ENCODE measurements around the gene SELENOP.

- no peak for TF ChIP-seq POLR2A (IDR thresholded peaks at IDR 0.05; ENCODE audit: low read depth, low read length)
- TF ChIP-seq JUN (IDR thresholded peaks at IDR 0.05; ENCODE audit: borderline replicate concordance, insufficient read depth, insufficient read length, low read depth): no peak
- no peak for TF ChIP-seq MYC (IDR thresholded peaks at IDR 0.05; ENCODE audit: low read depth, low read length)
- TF ChIP-seq CTCF (IDR thresholded peaks at IDR 0.05; ENCODE audit: extremely low read depth in 1 of 2, insufficient read depth in 1 of 2, low read depth in 1 of 2, low read length in 2 of 2): no peak
- TF ChIP-seq POLR2AphosphoS5 (IDR thresholded peaks at IDR 0.05; ENCODE audit: insufficient read depth, low read depth, low read length): no peak
- TF ChIP-seq EZH2 (IDR thresholded peaks at IDR 0.05; ENCODE audit: borderline replicate concordance, low read depth, low read length, severe bottlenecking): no peak
Observed at GRCh38 chr5:42806701-42807262, 4.9 kb downstream of the SELENOP start.

All from endothelial cell of umbilical vein (primary cell).